Activated T-helper 1 cell treated with anti-CD3 and anti-CD28 coated beads, Interleukin-12 subunit alpha, Interleukin-12 subunit beta, Interleukin-2, Interleukin-4 antibody, amounts not matched to agents 30 ng/mL and 10 ng/mL and 1 ng/mL, durations not matched to agents 14 hours and 24 hours and 36 hours (primary cell): ENCODE data around the gene NPDC1. TPM values are rescaled to one million over a fixed set of nuclear protein-coding genes. Genes with fewer than 3 reads are reported as not detected.
A peak's percentile ranks its signal among the peaks of the same experiment; 100 is the strongest.

Source experiments
- DNase-seq: peaks from one replicate; pipeline ENCODE4 v3.0.0; 2021; ENCODE audit warnings: low spot score
- H3K27ac Mint-ChIP-seq: one replicate; pipeline ENCODE4 v1.8.0; 2021; ENCODE audit warnings: mild to moderate bottlenecking, mixed read lengths
- H3K27me3 Mint-ChIP-seq: one replicate; pipeline ENCODE4 v1.8.0; 2022; ENCODE audit warnings: mild to moderate bottlenecking, moderate library complexity, mixed read lengths; ENCODE audit not compliant: insufficient read depth
- H3K36me3 Mint-ChIP-seq: one replicate; pipeline ENCODE4 v1.8.0; 2021; ENCODE audit warnings: low read depth, mixed read lengths
- H3K4me1 Mint-ChIP-seq: one replicate; pipeline ENCODE4 v1.8.0; 2021; ENCODE audit warnings: low read depth, mixed read lengths
- H3K4me3 Mint-ChIP-seq: one replicate; pipeline ENCODE4 v1.8.0; 2021; ENCODE audit warnings: mild to moderate bottlenecking, moderate library complexity, mixed read lengths
- H3K9me3 Mint-ChIP-seq: one replicate; pipeline ENCODE4 v1.8.0; 2021; ENCODE audit warnings: mixed read lengths
- intact Hi-C: fragments of 100-400 bp; cut with micrococcal nuclease; formaldehyde crosslinking; loops from one replicate; pipeline ENCODE4 v1.15.1; 2024
- total RNA-seq: library from RNA; stranded (reverse); gene quantifications from 2 replicates; pipeline ENCODE4 v1.2.3, GENCODE V29; 2022

Gene NPDC1
- total RNA-seq, 1 donor from 2014 or later, result 80.1 TPM

GRCh38 chr9:137020771-137021567 is 25.0 kb downstream of the NPDC1 start:
- intact Hi-C loops, result loop anchor here (5.0 to 10.0 kb wide), 3 partner anchors 134 to 536 kb away; partner anchors contain the start of gene SEC16A
- Mint-ChIP-seq H3K4me3 (no peak overlapping the region), H3K9me3 (no peaks in the 10 kb centered on the region), H3K27me3 (no peaks in the 10 kb centered on the region), H3K4me1 (no peaks in the 10 kb centered on the region), H3K36me3 (no peaks in the 10 kb centered on the region), H3K27ac (no peak overlapping the region)
- no peak for DNase-seq

DNA sequence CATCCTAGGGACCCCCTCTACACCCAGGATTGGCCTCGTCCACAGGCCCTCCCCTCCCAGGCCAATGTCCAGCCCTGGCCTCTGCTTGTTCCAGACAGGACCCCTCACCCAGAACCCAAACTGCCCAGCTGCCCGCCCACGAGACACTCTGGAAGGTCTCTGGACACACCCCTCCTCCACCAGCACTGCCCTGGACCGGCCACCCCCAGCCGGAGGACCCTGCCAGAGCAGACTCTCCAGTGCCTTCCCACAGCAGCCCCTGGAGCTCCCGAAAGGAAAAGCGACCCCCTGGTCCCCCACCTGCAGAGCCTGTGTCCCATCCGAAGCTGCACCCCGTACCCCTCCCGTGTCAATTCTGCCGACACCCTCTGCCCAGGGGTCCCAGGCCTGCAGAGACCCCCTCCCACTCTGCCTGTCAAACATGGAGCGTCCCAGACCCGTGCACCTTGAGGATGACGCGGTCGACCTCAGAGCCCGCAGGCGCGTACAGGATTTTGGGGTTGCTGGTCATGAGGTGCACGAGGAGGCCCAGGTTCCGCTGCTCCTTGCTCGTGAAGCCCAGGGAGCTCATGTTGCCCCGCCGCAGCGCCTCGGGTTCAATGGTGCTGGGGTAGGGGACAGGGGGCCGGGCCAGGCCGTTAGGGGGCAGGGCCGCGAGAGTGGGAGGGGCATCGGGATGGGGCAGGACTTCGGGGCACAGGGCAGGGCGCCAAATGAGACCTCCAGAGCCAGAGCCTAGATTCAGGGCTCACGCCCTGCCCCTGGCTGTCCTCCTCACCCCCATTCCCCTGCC is 25.9 kb downstream of the NPDC1 start:
- no peak for DNase-seq
- Mint-ChIP-seq H3K36me3 (no peaks in the 10 kb centered on the region), H3K27me3 (no peaks in the 10 kb centered on the region), H3K27ac (no peak overlapping the region), H3K9me3 (no peaks in the 10 kb centered on the region), H3K4me1 (no peaks in the 10 kb centered on the region), H3K4me3 (no peak overlapping the region)
- intact Hi-C loops, result loop anchor here (5.0 to 10.0 kb wide), 3 partner anchors 135 to 535 kb away; partner anchors contain the start of gene SEC16A

- Mint-ChIP-seq H3K9me3 (no peaks in the 10 kb centered on the region), H3K4me1 (no peaks in the 10 kb centered on the region), H3K27ac (peak overlapping the region; percentile 53), H3K4me3 (no peak overlapping the region), H3K27me3 (no peaks in the 10 kb centered on the region), H3K36me3 (no peaks in the 10 kb centered on the region)
- intact Hi-C loops, result no loop called here
- DNase-seq, result no peak
Observed at GRCh38 chr9:137018761-137019559, 27.0 kb downstream of the NPDC1 start.

DNA sequence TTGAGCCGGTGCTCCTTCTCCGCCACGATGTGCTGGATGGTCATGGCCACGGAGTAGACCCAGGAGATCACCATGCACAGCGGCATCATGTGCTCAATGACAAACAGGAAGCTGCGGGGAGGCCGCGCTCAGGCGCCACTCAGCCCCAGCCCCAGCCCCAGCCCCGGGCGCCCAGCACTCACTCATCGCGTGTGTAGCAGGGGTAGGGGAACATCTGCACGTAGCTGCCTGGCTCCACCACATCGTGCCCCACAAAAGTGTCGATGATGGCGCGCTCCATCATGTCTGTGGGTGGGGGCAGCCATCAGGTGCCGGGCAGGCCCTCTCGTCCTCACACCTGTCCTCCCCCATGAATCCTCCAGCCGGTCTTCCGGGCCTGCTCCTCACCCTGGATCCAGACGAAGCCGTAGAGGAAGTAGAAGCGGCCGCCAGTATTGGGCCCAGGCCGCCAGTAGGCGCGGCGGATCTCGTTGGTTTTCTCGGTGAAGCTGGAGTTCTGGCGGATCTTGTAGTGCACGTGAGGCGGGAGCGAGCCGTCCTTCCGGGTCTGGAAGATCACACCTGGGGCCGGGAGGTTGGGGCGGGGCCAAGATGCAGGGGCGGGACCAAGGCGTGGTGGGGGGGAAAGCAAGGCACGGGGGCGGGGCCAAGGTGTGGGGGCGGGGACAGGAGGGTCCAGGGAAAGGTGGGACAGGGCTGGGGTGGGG is 28.0 kb downstream of the NPDC1 start:
- H3K4me3 Mint-ChIP-seq, result no peak overlapping the region
- H3K9me3 Mint-ChIP-seq, result no peaks in the 10 kb centered on the region
- intact Hi-C loops, result no loop called here
- no peak overlapping the region for H3K27ac Mint-ChIP-seq
- H3K36me3 Mint-ChIP-seq, result no peaks in the 10 kb centered on the region
- no peak for DNase-seq
- H3K27me3 Mint-ChIP-seq, result no peaks in the 10 kb centered on the region
- H3K4me1 Mint-ChIP-seq, result no peaks in the 10 kb centered on the region

GRCh38 chr9:137017071-137017470 is 28.9 kb downstream of the NPDC1 start:
- Mint-ChIP-seq H3K27me3 (no peaks in the 10 kb centered on the region), H3K9me3 (no peaks in the 10 kb centered on the region), H3K4me3 (no peak overlapping the region), H3K4me1 (no peaks in the 10 kb centered on the region), H3K36me3 (no peaks in the 10 kb centered on the region), H3K27ac (no peak overlapping the region)
- DNase-seq, result no peak
- intact Hi-C loops, result no loop called here

- DNase-seq, result no peak
- Mint-ChIP-seq H3K27ac (no peak overlapping the region), H3K9me3 (no peaks in the 10 kb centered on the region), H3K4me1 (no peaks in the 10 kb centered on the region), H3K4me3 (no peak overlapping the region), H3K27me3 (no peaks in the 10 kb centered on the region), H3K36me3 (no peaks in the 10 kb centered on the region)
- intact Hi-C loops, result no loop called here
Observed at GRCh38 chr9:137016436-137016835, 29.5 kb downstream of the NPDC1 start.

DNA sequence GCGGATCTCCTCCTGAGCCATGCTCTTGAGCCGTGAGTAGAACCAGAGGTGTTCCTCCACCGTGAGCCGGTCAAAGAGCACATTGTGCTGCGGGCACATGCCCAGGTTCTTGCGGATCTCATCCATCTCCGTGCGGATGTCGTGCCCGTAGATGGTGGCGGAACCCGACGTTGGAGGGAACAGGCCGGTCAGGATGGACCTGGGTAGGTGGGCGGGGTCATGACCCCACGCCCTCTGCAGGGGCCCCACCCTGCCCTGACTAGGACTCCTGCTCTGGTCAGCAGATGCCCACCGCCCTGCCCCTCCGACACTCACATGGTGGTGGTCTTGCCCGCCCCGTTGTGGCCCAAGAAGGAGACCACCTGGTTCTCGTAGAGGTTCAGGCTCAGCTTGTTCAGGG is 30.0 kb downstream of the NPDC1 start:
- DNase-seq, result no peak
- Mint-ChIP-seq H3K27ac (no peak overlapping the region), H3K4me3 (no peak overlapping the region), H3K9me3 (no peaks in the 10 kb centered on the region), H3K4me1 (no peaks in the 10 kb centered on the region), H3K36me3 (no peaks in the 10 kb centered on the region), H3K27me3 (no peaks in the 10 kb centered on the region)
- intact Hi-C loops, result no loop called here

- DNase-seq, result no peak
- Mint-ChIP-seq H3K4me3 (no peak overlapping the region), H3K9me3 (no peaks in the 10 kb centered on the region), H3K27me3 (no peaks in the 10 kb centered on the region), H3K4me1 (no peaks in the 10 kb centered on the region), H3K27ac (no peak overlapping the region), H3K36me3 (no peaks in the 10 kb centered on the region)
- intact Hi-C loops, result no loop called here
Observed at GRCh38 chr9:137015540-137015930, 30.4 kb downstream of the NPDC1 start.

- Mint-ChIP-seq H3K36me3 (no peaks in the 10 kb centered on the region), H3K4me1 (no peaks in the 10 kb centered on the region), H3K4me3 (no peak overlapping the region), H3K9me3 (no peaks in the 10 kb centered on the region), H3K27ac (no peak overlapping the region), H3K27me3 (no peaks in the 10 kb centered on the region)
- intact Hi-C loops, result no loop called here
- no peak for DNase-seq
Observed at GRCh38 chr9:137014776-137015539, 31.0 kb downstream of the NPDC1 start.

GRCh38 chr9:137014166-137014565 is 31.8 kb downstream of the NPDC1 start:
- no peaks in the 10 kb centered on the region for H3K9me3 Mint-ChIP-seq
- no peaks in the 10 kb centered on the region for H3K36me3 Mint-ChIP-seq
- H3K4me1 Mint-ChIP-seq, result no peaks in the 10 kb centered on the region
- no peak for DNase-seq
- no peaks in the 10 kb centered on the region for H3K27me3 Mint-ChIP-seq
- H3K27ac Mint-ChIP-seq, result no peak overlapping the region
- H3K4me3 Mint-ChIP-seq, result no peak overlapping the region
- intact Hi-C loops, result no loop called here

DNA sequence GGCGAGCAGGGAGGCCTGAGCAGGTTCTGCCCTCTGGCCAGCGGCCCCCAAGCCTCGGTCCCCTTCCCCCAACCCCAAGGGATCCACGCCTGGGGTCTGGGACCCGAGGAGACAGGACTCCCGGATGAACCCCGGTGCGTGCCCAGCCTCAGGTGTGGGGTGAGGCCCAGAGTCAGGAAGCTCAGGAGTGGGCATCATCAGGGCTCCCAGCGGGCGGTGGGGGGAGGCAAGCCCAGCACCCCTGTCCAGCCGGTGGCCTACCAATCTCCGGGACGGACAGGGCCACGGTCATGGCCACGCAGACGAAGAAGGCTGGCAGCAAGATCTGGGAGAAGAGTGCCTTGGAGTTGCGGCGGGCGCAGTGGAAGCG is 32.4 kb downstream of the NPDC1 start:
- no peak for DNase-seq
- H3K27me3 Mint-ChIP-seq, result no peaks in the 10 kb centered on the region
- no peak overlapping the region for H3K4me3 Mint-ChIP-seq
- H3K4me1 Mint-ChIP-seq, result no peaks in the 10 kb centered on the region
- no peak overlapping the region for H3K27ac Mint-ChIP-seq
- no peaks in the 10 kb centered on the region for H3K9me3 Mint-ChIP-seq
- intact Hi-C loops, result no loop called here
- no peaks in the 10 kb centered on the region for H3K36me3 Mint-ChIP-seq
